Small intestine (tissue), 7 donors: ENCODE results near the gene MMADHC. TPM values are rescaled to one million over a fixed set of nuclear protein-coding genes. Genes with fewer than 3 reads are reported as not detected.
"Not testable (repeated sequence)": the region's sequence is repeated elsewhere in the genome, so short reads cannot be mapped to it uniquely, and the experiment has no call there.

ENCODE experiments used
- DNase-seq, 2 donors: peaks; one replicate each; pipeline versions ENCODE4 v3.0.0 to v3.0.0-alpha.2; 2013
- FAIRE-seq: peaks from 2 replicates; lab custom pipeline; 2012; peaks lifted over from hg19 to GRCh38; lab: Jason Lieb, UNC
- H3K27ac ChIP-seq, 3 donors: one replicate each; pipeline ENCODE4 v1.5.1; 2013; ENCODE audit warnings: low read length in 2 of 3, mild to moderate bottlenecking in 2 of 3, control low read depth in 1 of 3, inconsistent platforms in 1 of 3, low read depth in 1 of 3, moderate library complexity in 1 of 3
- H3K27me3 ChIP-seq, 3 donors: one replicate each; pipeline ENCODE4 v1.6.1; 2013; ENCODE audit warnings: low read length in 3 of 3, inconsistent platforms in 1 of 3; ENCODE audit not compliant: control insufficient read depth in 3 of 3, insufficient read depth in 3 of 3
- H3K36me3 ChIP-seq, 3 donors: one replicate each; pipeline ENCODE4 v1.6.1; 2013; ENCODE audit warnings: low read length in 3 of 3, inconsistent platforms in 1 of 3, low read depth in 1 of 3, mild to moderate bottlenecking in 1 of 3, moderate library complexity in 1 of 3; ENCODE audit not compliant: control insufficient read depth in 3 of 3, insufficient read depth in 2 of 3
- H3K4me1 ChIP-seq, 3 donors: one replicate each; pipeline ENCODE4 v1.6.1; 2013; ENCODE audit warnings: low read length in 2 of 3, inconsistent platforms in 1 of 3, low read depth in 1 of 3, mild to moderate bottlenecking in 1 of 3, moderate library complexity in 1 of 3; ENCODE audit not compliant: control insufficient read depth in 3 of 3, insufficient read depth in 2 of 3
- H3K4me3 ChIP-seq, 3 donors: one replicate each; pipeline ENCODE4 v1.5.1; 2013; ENCODE audit warnings: low read length in 3 of 3, control low read depth in 1 of 3, inconsistent platforms in 1 of 3, low read depth in 1 of 3, mild to moderate bottlenecking in 1 of 3, moderate library complexity in 1 of 3
- H3K9me3 ChIP-seq, 2 donors: one replicate each; pipeline ENCODE4 v1.6.1; 2013; ENCODE audit warnings: low read depth in 1 of 2, low read length in 1 of 2; ENCODE audit not compliant: control insufficient read depth in 2 of 2, insufficient read depth in 1 of 2
- WGBS, 3 donors: extraction: QIAGEN DNeasy Blood & Tissue Kit; methylation state at CpG; one replicate each; pipeline ENCODE4 v1.1.7; 2013; 5-methylcytosine and 5-hydroxymethylcytosine counted together
- polyA plus RNA-seq, 4 donors: library from polyadenylated mRNA; stranded (reverse) in 3 of 4; unstranded in 1 of 4; fragments of 200-250 nt in 3 of 4; fragments of 120-200 nt in 1 of 4; gene quantifications; one replicate each; pipeline versions ENCODE4 v1.2.1 to v1.2.3, GENCODE V29; 2013
- donor health status: healthy with polysubstance abuse.
- donor health status: control.
- donor health status: control.
- donor health status: Bipolar disorder and iron deficiency.
- donor health status: healthy.

MMADHC gene
- polyA plus RNA-seq, 4 donors, result 78.5 to 102 (median 97.9) TPM

- Histone ChIP-seq H3K9me3 (no peaks in the 10 kb centered on the region), H3K36me3 (peaks cover 5 to 21% (median 9%) of the 10 kb centered on the region in 3 donors), H3K4me3 (no peak overlapping the region), H3K27me3 (no peaks in the 10 kb centered on the region), H3K27ac (peak overlapping the region in 1 of 3 donors; percentile 89), H3K4me1 (peaks cover 0 to 13% (median 3%) of the 10 kb centered on the region in 3 donors)
- peak; percentile 37 to 84 for DNase-seq
- 27 to 67% (median 45%) methylated on average over 6 of the region's 6 CpGs for WGBS, 3 donors
- no peak for FAIRE-seq
Measured at GRCh38 chr2:149572102-149572953, 15.2 kb downstream of the MMADHC start.

DNA sequence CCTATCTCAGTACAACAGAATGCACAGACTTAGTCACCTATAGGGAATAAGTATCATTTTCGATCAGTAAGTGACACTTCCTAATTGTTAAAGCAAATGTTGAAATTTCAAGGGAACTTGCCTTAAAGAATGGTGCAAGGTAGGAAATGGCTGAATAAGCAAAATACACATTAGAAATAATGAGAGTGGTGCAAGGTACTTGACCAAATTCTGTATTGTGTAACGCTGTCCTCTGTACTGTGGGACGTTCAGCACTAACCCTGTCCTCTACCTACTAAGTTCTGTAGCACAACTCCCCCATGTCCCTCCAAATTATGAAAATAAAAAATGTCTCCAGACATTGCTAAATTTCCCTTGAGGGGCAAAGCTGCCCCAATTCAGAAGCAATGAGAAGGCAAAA is 19.4 kb downstream of the MMADHC start:
- WGBS, 3 donors, result 93 to 96% (median 93%) methylated on average over 3 of the region's 3 CpGs
- peaks cover 5 to 12% (median 5%) of the 10 kb centered on the region in 3 donors for H3K36me3 ChIP-seq
- no peak for FAIRE-seq

GRCh38 chr2:149566652-149567051 is 20.9 kb downstream of the MMADHC start:
- Histone ChIP-seq H3K4me3 (no peak overlapping the region), H3K27me3 (no peaks in the 10 kb centered on the region), H3K27ac (no peak overlapping the region), H3K9me3 (no peaks in the 10 kb centered on the region), H3K36me3 (peaks cover 2 to 10% (median 5%) of the 10 kb centered on the region in 3 donors), H3K4me1 (peaks cover 0 to 3% (median 0%) of the 10 kb centered on the region in 3 donors)
- 61 to 93% (median 90%) methylated on average over 2 of the region's 2 CpGs for WGBS, 3 donors
- DNase-seq (no peak), FAIRE-seq (no peak)

More for the DNA sequence above, 19.4 kb downstream of the MMADHC start:
- Histone ChIP-seq H3K27ac (no peak overlapping the region), H3K9me3 (no peaks in the 10 kb centered on the region), H3K4me1 (peaks cover 0 to 7% (median 3%) of the 10 kb centered on the region in 3 donors), H3K27me3 (no peaks in the 10 kb centered on the region), H3K4me3 (no peak overlapping the region)
- DNase-seq, result no peak

DNA sequence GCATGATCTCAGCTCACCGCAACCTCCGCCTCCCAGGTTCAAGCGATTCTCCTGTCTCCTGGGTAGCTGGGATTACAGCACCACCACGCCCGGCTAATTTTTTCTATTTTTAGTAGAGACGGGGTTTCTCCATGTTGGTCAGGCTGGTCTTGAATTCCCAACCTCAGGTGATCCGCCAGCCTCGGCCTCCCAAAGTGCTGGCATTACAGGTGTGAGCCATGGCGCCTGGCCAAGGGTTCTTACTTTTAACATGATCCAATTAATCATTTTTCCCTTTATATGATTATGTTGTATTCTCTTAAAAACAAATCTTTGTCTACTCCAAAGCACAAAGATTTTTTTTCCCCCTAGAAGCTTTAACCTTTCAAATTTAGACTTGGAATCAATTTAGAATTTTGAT is 21.9 kb downstream of the MMADHC start:
- not testable (repeated sequence) for H3K4me1 ChIP-seq

DNA sequence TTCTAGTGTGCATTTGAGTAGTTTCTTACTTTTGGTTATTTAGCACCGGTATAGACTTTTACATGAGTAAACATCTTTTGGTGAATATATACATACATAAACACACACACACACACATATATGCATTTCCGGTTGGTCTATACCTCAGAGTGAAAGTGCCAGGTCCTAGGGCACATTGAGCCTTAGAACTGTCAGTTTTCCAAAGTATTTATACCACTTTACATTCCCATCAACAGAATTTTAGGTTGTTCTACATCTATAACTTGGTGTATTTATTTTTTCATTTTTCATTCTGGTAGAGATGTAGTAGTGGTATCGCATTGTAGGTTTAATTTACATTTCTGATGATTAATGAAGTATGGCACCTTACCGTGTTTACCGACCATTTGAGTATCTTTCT is 22.6 kb downstream of the MMADHC start:
- H3K36me3 ChIP-seq, result peaks cover 2 to 10% (median 5%) of the 10 kb centered on the region in 3 donors
- no peaks in the 10 kb centered on the region for H3K9me3 ChIP-seq
- FAIRE-seq, result no peak
- DNase-seq, result no peak
- no peaks in the 10 kb centered on the region for H3K27me3 ChIP-seq
- no peak overlapping the region for H3K27ac ChIP-seq
- H3K4me1 ChIP-seq, result peaks cover 0 to 4% (median 0%) of the 10 kb centered on the region in 3 donors
- WGBS, 3 donors, result 79 to 86% (median 80%) methylated on average over 5 of the region's 5 CpGs
- no peak overlapping the region for H3K4me3 ChIP-seq

More for the DNA sequence above, 21.9 kb downstream of the MMADHC start:
- H3K4me3 ChIP-seq, DNase-seq, FAIRE-seq, H3K27me3 ChIP-seq, H3K36me3 ChIP-seq, H3K27ac ChIP-seq, H3K9me3 ChIP-seq: not testable (repeated sequence)
- WGBS, 3 donors, result 93 to 97% (median 95%) methylated on average over 9 of the region's 9 CpGs

DNA sequence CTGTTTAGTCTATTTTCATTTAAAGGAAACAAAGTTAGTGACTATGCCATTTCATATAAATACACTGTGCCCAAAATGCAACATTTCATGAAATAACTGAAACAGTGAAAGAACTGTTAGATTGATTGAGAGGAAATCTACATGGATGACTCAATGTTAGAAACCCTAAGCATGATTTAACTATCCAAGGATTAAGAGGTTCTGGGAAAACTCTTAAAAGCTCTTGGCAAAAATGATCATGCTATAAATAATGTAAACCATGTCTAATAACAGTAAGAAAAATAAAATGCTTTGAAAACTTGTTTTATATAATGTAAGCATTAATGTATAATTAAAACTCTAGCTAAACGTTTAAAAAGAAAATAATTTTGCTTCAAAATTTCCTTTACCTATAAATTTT is 23.5 kb downstream of the MMADHC start:
- peaks cover 0 to 4% (median 0%) of the 10 kb centered on the region in 3 donors for H3K4me1 ChIP-seq
- no peaks in the 10 kb centered on the region for H3K9me3 ChIP-seq
- DNase-seq (no peak), FAIRE-seq (no peak)
- H3K27ac ChIP-seq, result no peak overlapping the region
- no peaks in the 10 kb centered on the region for H3K27me3 ChIP-seq
- H3K4me3 ChIP-seq, result no peak overlapping the region
- WGBS, 3 donors, result 46 to 49% (median 46%) methylated on average over 1 of the region's 1 CpG
- peaks cover 0 to 10% (median 5%) of the 10 kb centered on the region in 3 donors for H3K36me3 ChIP-seq

DNA sequence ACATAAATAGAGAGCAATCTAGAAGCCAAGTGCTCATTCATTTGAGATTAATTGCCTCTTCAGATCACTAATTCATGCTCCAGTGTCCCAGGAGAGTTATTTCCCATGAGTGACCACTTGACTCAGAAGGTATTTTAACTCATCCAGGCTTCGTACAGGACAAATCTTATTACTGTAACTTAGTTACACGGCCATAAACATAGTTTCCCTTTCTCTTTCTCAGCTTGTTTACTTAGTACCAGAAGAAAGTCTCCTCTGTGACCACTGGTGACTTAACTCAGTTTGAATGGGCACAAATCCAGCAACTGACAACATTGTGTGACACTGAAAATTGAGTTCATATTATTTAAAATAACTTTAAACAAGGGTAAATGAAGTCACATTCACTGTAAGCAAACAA is 25.3 kb downstream of the MMADHC start:
- FAIRE-seq (no peak), DNase-seq (peak; percentile 75 to 77)
- 13 to 22% (median 15%) methylated on average over 2 of the region's 2 CpGs for WGBS, 3 donors
- Histone ChIP-seq H3K27ac (peak overlapping the region in 1 of 3 donors; percentile 17), H3K27me3 (no peaks in the 10 kb centered on the region), H3K36me3 (peaks cover 0 to 3% (median 2%) of the 10 kb centered on the region in 3 donors), H3K4me3 (no peak overlapping the region), H3K4me1 (peaks cover 0 to 4% (median 0%) of the 10 kb centered on the region in 3 donors), H3K9me3 (no peaks in the 10 kb centered on the region)

DNA sequence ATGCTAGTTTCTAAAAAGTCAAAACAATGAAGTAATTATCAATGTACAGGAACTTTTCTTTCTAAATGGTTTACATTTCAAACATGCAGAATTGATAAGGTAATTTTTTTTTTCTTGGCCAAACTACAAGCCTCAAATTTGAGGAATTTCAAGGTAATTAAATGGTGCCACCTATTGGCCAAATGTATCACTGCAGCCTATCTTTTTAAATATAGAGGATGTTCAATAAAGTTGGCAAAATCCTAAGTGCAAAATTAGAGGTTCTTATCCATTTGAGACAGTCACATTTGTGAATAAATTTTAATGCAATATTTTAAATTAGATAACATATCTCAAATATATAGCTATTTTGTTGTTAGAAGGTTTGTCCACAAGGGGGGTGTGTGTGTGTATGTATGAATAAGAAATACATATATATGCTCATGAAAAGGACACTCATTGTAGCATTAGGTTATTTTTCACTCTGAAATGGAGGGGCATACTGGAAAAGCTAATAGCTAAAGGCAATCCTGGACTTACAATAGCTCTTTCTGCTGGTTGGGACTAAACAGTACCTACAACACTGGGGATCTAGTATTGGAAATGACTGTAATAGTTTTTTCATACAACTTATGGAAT is 26.2 kb downstream of the MMADHC start:
- Histone ChIP-seq H3K27me3 (no peaks in the 10 kb centered on the region), H3K9me3 (no peaks in the 10 kb centered on the region), H3K4me3 (no peak overlapping the region), H3K27ac (no peak overlapping the region), H3K4me1 (peaks cover 0 to 4% (median 0%) of the 10 kb centered on the region in 3 donors), H3K36me3 (peaks cover 0 to 3% (median 0%) of the 10 kb centered on the region in 3 donors)
- FAIRE-seq (peak; percentile 44), DNase-seq (peak; percentile 44 to 51)
